HG03196 (cell line): ENCODE results near the gene RHEBL1.

Experiments
- ATAC-seq: cut with Tn5 transposase; IDR thresholded peaks from one replicate; pipeline ENCODE4 v1.9.1; 2021; ENCODE audit not compliant: unreplicated experiment

The RHEBL1 gene

GRCh38 chr12:49038291-49038955 is 31.4 kb downstream of the RHEBL1 start:
- no peak for ATAC-seq

GRCh38 chr12:49037947-49038237 is 31.9 kb downstream of the RHEBL1 start:
- no peak for ATAC-seq

- ATAC-seq, result no peak
Measured at GRCh38 chr12:49037111-49037946, 32.5 kb downstream of the RHEBL1 start.

- no peak for ATAC-seq
Measured at GRCh38 chr12:49036029-49036428, 33.8 kb downstream of the RHEBL1 start.

GRCh38 chr12:49034286-49034622 is 35.5 kb downstream of the RHEBL1 start:
- no peak for ATAC-seq

GRCh38 chr12:49033611-49034285 is 36.0 kb downstream of the RHEBL1 start:
- ATAC-seq, result no peak

- no peak for ATAC-seq
Measured at GRCh38 chr12:49032679-49033447, 36.9 kb downstream of the RHEBL1 start.

- no peak for ATAC-seq
Measured at GRCh38 chr12:49032276-49032675, 37.5 kb downstream of the RHEBL1 start.

GRCh38 chr12:49031573-49032161 is 38.1 kb downstream of the RHEBL1 start:
- ATAC-seq, result no peak

GRCh38 chr12:49030714-49031572 is 38.8 kb downstream of the RHEBL1 start:
- ATAC-seq, result no peak

- ATAC-seq, result no peak
Measured at GRCh38 chr12:49030119-49030518, 39.7 kb downstream of the RHEBL1 start.

GRCh38 chr12:49028666-49029275 is 41.0 kb downstream of the RHEBL1 start:
- no peak for ATAC-seq

- no peak for ATAC-seq
Measured at GRCh38 chr12:49027846-49028555, 41.8 kb downstream of the RHEBL1 start.

- ATAC-seq, result no peak
Measured at GRCh38 chr12:49026678-49027480, 42.9 kb downstream of the RHEBL1 start.

- ATAC-seq, result no peak
Measured at GRCh38 chr12:49026101-49026500, 43.7 kb downstream of the RHEBL1 start.

- no peak for ATAC-seq
Measured at GRCh38 chr12:49025463-49025862, 44.3 kb downstream of the RHEBL1 start.

- no peak for ATAC-seq
Measured at GRCh38 chr12:49024543-49024942, 45.2 kb downstream of the RHEBL1 start.

- ATAC-seq, result no peak
Measured at GRCh38 chr12:49023812-49024211, 46.0 kb downstream of the RHEBL1 start.
